HG02938 (cell line): ENCODE measurements around the gene ANKDD1A.

Source experiments
- ATAC-seq: cut with Tn5 transposase; IDR thresholded peaks from one replicate; pipeline ENCODE4 v1.9.1; 2021; ENCODE audit warnings: mild to moderate bottlenecking, moderate library complexity; ENCODE audit not compliant: unreplicated experiment

Gene ANKDD1A

GRCh38 chr15:64895285-64896065 is 16.2 kb upstream of the ANKDD1A start:
- ATAC-seq, result no peak

DNA sequence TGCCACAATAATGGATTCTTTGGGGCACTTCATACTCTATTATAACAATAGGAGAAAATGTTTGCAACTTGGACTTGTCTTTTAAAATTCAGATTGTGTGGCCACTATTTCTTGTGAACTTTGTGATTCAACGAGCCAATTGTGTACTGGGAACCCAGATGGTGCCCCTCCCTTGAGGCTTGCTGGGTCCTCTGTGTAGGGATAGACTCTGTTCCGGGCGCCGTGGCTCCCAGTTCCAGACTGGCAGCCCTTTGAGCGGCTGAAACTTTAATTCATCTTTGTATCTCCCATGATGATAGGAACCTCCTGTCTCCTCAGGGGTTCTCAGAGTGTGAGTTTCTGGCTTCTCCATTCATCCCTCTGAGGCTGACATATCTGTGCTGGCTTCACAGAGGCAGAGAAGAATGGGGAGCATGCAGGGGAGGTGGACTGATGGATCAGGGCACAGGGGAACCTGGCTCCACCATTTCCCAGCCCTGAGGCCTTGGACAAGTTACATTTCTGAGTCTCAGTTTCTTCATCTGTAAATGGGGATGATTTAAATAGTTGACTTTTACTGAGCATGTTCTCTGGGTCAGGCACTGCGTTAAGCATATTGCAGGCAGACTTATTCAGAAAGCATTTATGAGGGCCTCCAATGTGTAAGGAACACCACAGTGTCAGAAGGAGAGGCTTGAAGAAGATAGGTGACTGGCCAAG is 15.2 kb upstream of the ANKDD1A start:
- ATAC-seq, result no peak

- ATAC-seq, result no peak
Measured at GRCh38 chr15:64897345-64897985, 14.2 kb upstream of the ANKDD1A start.

- ATAC-seq, result no peak
Measured at GRCh38 chr15:64898406-64898805, 13.3 kb upstream of the ANKDD1A start.

- no peak for ATAC-seq
Measured at GRCh38 chr15:64901141-64901540, 10.6 kb upstream of the ANKDD1A start.

GRCh38 chr15:64901914-64902313 is 9.8 kb upstream of the ANKDD1A start:
- no peak for ATAC-seq

GRCh38 chr15:64902863-64903262 is 8.8 kb upstream of the ANKDD1A start:
- no peak for ATAC-seq

GRCh38 chr15:64903326-64903950 is 8.3 kb upstream of the ANKDD1A start:
- no peak for ATAC-seq

- ATAC-seq, result no peak
Measured at GRCh38 chr15:64904189-64904588, 7.5 kb upstream of the ANKDD1A start.

DNA sequence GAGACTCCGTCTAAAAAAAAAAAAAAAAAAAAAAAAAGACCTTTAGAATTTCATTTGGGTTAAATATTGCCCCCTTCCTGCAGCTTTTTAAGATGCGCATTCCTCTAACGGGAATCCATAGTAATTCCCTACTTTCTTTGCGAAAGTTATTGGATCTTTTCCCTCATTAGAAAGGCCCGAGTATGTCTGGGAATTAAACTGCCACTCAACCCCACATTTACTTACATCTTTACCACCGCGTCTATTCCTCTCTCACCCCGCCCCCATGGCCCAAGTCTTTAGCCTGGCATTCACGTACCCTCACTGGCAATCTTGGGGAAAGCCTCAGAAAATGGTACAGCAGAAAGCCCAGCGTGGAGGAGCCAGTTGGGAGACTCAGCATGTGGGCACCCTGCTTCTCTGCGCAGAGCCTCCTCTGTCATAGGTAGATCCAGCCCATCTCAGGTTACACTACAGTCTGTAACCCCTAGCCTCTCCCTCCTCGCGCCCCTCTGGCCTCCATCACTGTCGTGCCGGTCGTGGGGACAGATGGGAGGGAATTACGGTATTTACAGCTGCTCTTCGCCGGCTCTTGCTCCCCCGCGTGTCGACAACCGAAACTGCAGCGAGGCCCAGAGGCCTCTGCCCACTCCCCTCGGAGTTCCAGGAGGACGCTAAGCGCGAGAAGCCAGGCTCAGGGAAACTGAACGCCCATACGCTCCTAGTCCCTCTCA is 6.4 kb upstream of the ANKDD1A start:
- ATAC-seq, result no peak

DNA sequence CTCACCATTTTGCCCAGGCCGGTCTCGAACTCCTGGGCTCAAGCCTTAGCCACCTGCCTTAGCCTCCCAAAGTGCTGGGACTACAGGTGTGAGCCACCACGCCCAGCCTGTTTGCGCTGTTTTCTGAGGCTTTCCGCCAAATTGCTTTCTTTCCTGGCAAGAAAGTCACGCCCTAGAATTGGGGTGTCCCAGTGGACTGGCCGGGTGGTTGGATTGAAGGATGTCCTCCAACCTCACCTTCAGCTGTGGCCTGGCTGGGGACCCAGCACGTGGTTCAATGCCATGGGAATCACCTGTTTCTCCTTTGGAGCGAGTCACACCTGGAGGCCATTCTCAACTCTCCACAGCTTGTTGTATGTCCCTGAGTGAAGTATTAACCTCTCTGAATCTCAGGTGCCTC is 5.8 kb upstream of the ANKDD1A start:
- no peak for ATAC-seq

DNA sequence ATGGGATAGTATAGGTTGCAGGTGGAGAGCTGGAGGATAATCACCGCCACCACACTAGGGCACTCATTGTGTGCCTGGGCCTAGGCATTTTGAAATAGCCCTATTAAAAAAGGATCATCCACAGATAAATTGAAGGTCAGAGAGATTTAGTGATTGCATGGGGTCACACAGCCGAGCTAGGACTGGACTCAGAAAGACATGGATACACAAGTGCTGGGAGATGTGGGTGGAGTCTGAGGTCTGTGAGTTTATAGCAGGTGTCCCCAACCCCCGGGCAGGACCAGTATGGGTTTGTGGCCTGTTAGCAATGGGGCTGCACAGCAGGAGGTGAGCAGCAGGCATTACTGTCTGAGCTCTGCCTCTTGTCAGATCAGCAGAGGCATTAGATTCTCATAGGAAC is 5.3 kb upstream of the ANKDD1A start:
- no peak for ATAC-seq

DNA sequence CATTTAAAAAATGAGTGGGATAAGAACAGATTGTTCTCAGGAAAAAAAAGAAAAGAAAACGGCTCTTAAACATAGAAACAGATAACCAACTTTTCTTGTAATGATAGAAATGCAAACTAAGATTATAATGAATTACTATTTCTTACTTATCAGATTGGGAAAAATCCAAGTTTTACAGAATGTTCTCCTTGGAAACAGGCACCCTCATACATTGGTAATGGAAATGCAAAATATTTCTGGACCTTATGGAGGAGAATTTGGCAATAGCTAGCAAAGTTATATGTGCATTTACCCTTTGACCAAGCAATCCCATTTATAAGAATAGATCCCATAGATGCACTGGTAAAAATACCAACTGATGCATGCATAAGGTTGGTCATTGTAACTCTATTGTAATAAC is 3.7 kb upstream of the ANKDD1A start:
- ATAC-seq, result no peak

DNA sequence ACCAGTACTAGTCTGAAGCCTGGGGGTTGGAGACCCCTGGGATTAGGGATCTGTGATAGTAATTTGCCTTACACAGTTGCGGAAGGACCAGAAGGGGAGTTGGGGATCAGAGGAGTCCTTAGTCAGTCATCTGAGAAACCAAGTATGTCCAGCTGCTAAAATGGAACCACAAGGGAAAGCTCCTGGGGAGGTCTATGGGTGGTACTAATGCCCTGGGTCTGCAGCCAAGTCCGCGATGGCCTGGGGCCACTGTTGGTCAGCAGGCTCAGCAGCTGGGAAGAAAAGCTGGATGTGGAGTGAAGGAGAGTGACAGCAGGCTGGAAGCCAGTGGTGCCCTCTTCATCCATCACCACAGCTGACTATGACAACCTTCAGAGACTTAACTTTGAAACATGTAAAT is 2.2 kb upstream of the ANKDD1A start:
- no peak for ATAC-seq

DNA sequence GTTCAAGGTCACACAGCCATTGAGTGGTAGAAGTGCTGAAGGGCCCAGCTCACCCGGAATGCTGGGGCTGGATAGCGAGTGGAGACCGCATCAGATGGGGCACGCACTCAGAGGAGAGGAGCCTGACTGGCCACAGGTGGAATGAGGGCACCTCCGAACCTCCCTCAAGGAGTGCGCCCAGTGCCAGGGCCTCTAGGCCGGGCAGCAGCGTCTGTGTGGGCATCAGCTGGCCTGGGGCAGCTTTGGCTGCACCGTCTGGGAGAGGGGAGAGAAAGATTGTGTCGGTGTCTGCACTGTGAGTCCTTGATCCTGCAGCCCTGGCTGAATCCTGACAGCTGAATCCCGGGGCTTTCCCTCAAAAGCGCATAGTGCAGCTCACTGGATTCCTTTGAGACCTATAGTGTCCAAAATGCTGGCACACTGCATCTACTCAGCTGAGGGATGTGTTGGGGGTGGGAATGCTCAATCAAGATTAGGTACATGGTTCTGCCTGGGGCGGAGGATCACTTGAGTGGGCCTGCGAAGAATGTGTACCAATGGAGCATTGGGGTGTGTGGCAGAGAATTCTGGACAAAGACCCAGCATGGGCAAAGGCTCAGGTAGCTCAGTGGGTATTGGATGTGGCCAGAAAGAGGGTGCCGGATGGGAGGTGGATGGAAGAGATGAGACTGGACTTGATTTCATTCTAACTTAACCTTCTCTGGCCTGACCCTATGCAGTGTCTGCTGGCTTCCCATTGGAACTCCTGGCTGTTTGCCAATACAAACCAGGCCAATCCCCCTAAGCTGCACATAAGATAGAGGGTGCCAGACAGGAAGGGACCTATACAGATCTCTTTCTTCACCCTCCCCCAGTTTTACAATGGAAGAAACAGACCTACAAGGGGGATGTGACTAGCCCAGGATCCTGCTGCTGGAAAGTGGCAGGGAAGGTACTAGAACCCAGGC is 950 bp downstream of the ANKDD1A start:
- ATAC-seq, result no peak

DNA sequence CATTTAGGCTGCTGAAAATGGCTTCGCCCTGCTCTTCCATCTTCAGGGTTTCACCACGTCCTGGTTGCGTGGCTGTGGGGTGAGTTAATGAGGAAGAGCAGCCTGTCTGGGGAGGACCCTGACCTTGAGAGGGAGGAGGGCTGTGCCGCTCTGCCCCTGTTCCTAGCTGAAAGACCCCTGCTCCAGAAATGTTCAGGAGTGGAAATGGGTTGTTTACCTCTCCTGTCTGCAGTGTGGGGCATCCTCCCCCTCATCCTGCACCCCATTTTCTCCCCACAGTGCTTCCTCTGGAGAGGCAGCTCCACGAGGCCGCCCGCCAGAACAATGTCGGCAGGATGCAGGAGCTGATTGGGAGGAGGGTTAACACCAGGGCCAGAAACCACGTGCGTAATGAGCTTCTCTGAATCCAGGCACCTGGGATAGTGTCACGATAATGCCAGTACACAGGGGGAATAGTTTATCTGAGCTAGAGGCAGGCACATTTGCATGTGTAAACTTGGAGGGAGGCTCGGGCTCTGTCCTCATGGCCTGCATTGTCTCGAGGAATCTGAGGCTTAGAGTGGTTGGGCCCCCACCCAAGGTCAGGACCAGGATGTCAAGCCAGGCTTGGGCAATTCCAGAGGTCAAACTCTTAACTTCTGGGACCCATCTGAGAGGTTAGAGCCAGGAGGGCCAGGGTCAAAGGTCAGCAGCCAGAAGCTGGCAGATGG is 4.0 kb downstream of the ANKDD1A start:
- ATAC-seq, result no peak

DNA sequence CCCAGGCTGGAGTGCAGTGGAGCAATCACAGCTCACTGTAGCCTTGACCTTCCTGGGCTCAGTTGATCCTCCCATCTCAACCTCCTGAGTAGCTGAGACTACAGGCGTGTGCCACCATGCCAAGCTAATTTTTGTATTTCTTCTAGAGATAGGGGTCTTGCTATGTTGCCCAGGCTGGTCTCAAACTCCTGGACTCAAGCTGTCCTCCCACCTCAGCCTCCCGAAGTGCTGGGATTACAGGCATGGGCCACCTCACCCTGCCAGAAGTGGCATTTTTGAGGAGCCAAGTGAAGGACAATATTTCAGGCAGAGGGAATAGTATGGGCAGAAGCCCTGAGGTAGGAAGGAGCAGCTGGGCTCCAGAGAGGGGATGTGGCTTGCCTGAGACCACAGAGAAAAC is 4.7 kb downstream of the ANKDD1A start:
- ATAC-seq, result no peak

DNA sequence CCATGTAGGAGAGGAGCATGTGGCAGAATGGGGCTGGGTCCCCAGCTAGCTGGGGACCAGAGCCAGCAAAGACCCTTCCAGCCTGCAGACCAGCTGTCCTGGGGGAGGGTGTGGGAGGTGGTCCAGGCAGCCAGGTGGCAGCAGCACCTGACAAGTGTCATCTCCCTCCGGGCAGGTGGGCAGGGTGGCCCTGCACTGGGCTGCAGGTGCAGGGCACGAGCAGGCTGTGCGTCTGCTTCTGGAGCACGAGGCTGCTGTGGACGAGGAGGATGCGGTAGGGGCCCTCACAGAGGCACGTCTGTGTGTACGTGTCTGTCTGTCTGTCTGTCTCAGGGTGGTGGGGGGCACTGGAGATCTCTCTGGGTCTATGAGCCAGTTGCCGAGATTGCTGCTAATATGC is 5.5 kb downstream of the ANKDD1A start:
- ATAC-seq, result no peak

DNA sequence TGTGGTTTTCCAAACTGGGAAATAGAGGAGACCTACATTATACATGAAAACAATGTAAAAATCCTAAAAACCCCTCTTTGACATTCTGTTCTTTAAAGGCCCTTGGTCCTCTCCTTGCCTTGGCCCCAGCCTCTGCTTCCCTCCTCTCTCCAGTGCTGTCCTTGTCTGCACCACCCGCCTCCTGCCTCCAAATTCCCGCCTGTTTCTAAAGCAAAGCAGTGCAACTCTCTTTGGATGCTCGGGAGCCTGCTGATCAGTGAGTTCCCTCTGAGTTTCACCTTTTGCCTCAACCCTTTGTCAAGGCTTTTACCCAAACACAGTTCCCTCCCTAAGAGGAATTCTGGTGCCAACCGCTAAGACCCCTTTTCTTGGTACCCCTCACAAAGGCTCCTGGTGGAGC is 8.0 kb downstream of the ANKDD1A start:
- ATAC-seq, result no peak
